Adrenal gland (tissue), 12 donors: ENCODE results near the gene IFIT1. TPM values are rescaled to one million over a fixed set of nuclear protein-coding genes. Genes with fewer than 3 reads are reported as not detected.

Experiments used
- DNase-seq, 7 donors: peaks; one replicate each; pipeline ENCODE4 v3.0.0-alpha.2; 2019 to 2020
- H3K27ac ChIP-seq, 5 donors: fragments of 200-600 bp; sonication (generic) in 4 of 5; 1 replicate in 3 of 5; 2 replicates in 2 of 5; pipeline versions ENCODE4 v1.5.1 to v1.8.0; 2016 to 2020; ENCODE audit warnings: mild to moderate bottlenecking in 1 of 5
- H3K27me3 ChIP-seq: fragments of 200-600 bp; 2 replicates; pipeline ENCODE4 v1.8.0; 2021
- H3K36me3 ChIP-seq, 2 donors: fragments of 200-600 bp; replicated peaks in 1 of 2; 1 replicate in 1 of 2; 2 replicates in 1 of 2; pipeline versions ENCODE4 v1.5.1 to v1.8.0; 2018 to 2022
- H3K4me1 ChIP-seq, 2 donors: fragments of 200-600 bp; replicated peaks in 1 of 2; 1 replicate in 1 of 2; 2 replicates in 1 of 2; pipeline versions ENCODE4 v1.5.1 to v1.8.0; 2018 to 2021
- H3K4me3 ChIP-seq, 4 donors: fragments of 200-600 bp; sonication (generic) in 3 of 4; one replicate each; pipeline ENCODE4 v1.5.1; 2016 to 2018
- H3K9me3 ChIP-seq, 3 donors: fragments of 200-600 bp; sonication (generic) in 1 of 3; replicated peaks in 1 of 3; 1 replicate in 2 of 3; 2 replicates in 1 of 3; pipeline versions ENCODE4 v1.5.1 to v1.8.0; 2016 to 2021
- POLR2A ChIP-seq, 2 donors: fragments of 450-650 bp; IDR thresholded peaks; one replicate each; pipeline ENCODE4 v1.6.1; 2017; ENCODE audit warnings: antibody characterized with exemption in 2 of 2, mild to moderate bottlenecking in 2 of 2, moderate library complexity in 1 of 2
- WGBS, 4 donors: extraction: QIAGEN DNeasy Blood & Tissue Kit in 2 of 4; methylation state at CpG; one replicate each; pipeline versions ENCODE4 v1.1.5 to v1.1.7; 2013 to 2017; 5-methylcytosine and 5-hydroxymethylcytosine counted together
- intact Hi-C, 2 donors: fragments of 100-400 bp; cut with DNase I; formaldehyde crosslinking; loops; one replicate each; pipeline versions ENCODE4 v1.14.1 to v1.15.0; 2022 to 2023
- polyA plus RNA-seq, 3 donors: library from polyadenylated mRNA; stranded (reverse); fragments of 200-250 nt in 2 of 3; fragments of 350-450 nt in 1 of 3; fragmentation: Illumina TruSeq in 1 of 3; extraction: RNeasy Lipid Tissue Mini Kit (QIAGEN cat#74804) in 1 of 3; gene quantifications; one replicate each; pipeline ENCODE4 v1.2.3, GENCODE V29; 2013 to 2014
- total RNA-seq, 9 donors: library from RNA; depleted of rRNA in 4 of 9; stranded (reverse); fragments of >200 nt in 4 of 9; fragments of 120-200 nt in 1 of 9; fragmentation: NEBNext Ultra II Directional in 1 of 9; extraction: Animal tissue kit (Norgen Biotek cat#: 25700) in 1 of 9; gene quantifications; one replicate each; pipeline versions ENCODE4 v1.1.0 to v1.2.4, GENCODE V29; 2013 to 2023
- TF ChIP-seq, protein P1 (sequence below), 6 experiments: fragments of 450-650 bp in 4 of 6; fragments of 200-600 bp in 2 of 6; sonication (generic) in 1 of 6; IDR thresholded peaks; 1 replicate in 5 of 6; 2 replicates in 1 of 6; pipeline versions ENCODE4 v1.5.1 to v1.8.0; 2016 to 2021; ENCODE audit warnings: antibody characterized with exemption in 6 of 6, mild to moderate bottlenecking in 2 of 6, moderate library complexity in 1 of 6
- donor health status: healthy with polysubstance abuse.
- donor health status: Bipolar disorder and iron deficiency.
- donor health status: DM: yes; HTN: yes; CAD: no.
- donor health status: DM: no; HTN: no; CAD: no.
- donor health status: DM: no; HTN: no; CAD: no.
- donor health status: DM: yes; HTN: yes; CAD: no.

The IFIT1 gene
- total and polyA plus RNA-seq, 12 donors, result 20.9 to 168 (median 62.0) TPM

DNA sequence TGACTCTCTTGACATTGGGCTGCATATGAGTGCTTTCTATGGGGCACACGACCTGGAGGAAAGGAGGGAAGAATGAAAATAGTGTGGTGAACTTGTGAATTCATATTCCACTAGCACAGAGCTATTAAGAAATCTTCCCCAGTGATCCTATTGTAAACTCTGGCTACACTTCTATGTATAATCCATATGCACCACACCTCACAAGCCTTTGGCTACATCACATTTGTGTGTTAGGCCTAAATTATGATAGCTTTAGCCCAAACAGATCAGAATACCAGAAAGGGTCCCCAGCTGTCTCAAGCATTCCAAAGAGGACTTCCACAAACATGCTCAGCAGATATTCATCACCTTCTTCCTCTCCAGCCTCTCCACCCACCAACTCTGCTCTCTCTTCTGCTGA, 24.3 kb upstream of the IFIT1 start:
- Histone ChIP-seq H3K36me3 (no peaks in the 10 kb centered on the region), H3K4me1 (peaks cover 6 to 21% of the 10 kb centered on the region in 2 donors), H3K9me3 (no peaks in the 10 kb centered on the region), H3K27ac (no peak overlapping the region), H3K4me3 (no peak overlapping the region), H3K27me3 (no peaks in the 10 kb centered on the region)
- no peak for DNase-seq
- 75 to 100% (median 83%) methylated on average over 1 of the region's 1 CpG for WGBS, 4 donors
- no peak for TF ChIP-seq POLR2A (IDR thresholded peaks at IDR 0.05)
- TF ChIP-seq, protein P1, sequence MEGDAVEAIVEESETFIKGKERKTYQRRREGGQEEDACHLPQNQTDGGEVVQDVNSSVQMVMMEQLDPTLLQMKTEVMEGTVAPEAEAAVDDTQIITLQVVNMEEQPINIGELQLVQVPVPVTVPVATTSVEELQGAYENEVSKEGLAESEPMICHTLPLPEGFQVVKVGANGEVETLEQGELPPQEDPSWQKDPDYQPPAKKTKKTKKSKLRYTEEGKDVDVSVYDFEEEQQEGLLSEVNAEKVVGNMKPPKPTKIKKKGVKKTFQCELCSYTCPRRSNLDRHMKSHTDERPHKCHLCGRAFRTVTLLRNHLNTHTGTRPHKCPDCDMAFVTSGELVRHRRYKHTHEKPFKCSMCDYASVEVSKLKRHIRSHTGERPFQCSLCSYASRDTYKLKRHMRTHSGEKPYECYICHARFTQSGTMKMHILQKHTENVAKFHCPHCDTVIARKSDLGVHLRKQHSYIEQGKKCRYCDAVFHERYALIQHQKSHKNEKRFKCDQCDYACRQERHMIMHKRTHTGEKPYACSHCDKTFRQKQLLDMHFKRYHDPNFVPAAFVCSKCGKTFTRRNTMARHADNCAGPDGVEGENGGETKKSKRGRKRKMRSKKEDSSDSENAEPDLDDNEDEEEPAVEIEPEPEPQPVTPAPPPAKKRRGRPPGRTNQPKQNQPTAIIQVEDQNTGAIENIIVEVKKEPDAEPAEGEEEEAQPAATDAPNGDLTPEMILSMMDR (IDR thresholded peaks at IDR 0.05), result no peak
- intact Hi-C loops, result no loop called here

DNA sequence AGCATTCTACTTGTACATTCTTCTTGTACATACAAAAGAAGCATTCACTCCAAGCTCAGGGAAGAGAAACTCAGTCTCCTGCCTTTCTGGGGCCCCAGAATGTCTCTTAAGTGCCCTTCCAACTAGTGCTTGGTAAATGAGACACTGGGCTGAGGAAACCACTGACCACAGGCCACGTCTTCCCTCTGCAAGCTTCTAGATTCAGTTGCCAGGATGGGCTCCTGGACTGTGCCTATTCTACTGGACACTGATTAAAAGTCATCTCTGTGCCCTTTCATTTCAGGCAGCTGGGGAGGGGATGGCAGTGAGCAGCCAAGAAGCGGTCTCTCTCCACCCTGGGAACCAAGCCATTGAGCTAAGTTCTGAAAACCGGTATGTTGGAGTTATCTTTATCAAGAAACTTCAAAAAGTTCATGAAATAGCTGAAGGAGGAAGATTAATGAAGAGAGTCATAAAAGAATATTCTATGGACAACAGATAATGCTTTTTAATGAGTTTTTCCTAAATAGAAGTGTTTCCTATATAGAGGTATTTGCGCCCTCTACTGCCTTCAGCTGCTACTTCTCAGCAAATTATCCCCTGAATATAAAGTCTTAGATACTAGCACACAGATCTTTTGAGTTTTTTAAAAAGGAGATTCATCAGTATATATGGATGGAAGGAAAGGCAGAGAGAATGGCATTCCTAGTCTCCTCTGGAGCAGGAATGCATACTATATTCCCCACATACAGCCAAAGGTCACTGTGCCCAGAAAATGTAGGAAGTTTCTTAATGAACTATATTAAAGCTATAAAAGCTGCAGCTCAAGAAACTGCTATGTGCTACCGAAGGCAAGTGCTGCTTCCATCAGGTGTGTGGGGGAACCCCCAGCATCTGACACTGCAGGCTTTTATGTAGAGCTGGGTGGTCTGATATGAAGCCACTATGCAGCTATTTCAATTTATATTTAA, 23.0 kb upstream of the IFIT1 start:
- H3K27me3 ChIP-seq, result no peaks in the 10 kb centered on the region
- peak overlapping the region in 1 of 5 donors; percentile 23 for H3K27ac ChIP-seq
- intact Hi-C loops, result loop anchor here in 1 of 2 donors (5.0 kb wide), 1 partner anchor 102 kb away; no protein-coding TSS in a partner anchor
- DNase-seq, result peak in 4 of 7 donors; percentile 30 to 56 (median 41)
- H3K4me1 ChIP-seq, result peaks cover 15 to 34% of the 10 kb centered on the region in 2 donors
- no peaks in the 10 kb centered on the region for H3K9me3 ChIP-seq
- no peak overlapping the region for H3K4me3 ChIP-seq
- H3K36me3 ChIP-seq, result no peaks in the 10 kb centered on the region
- 43 to 65% (median 49%) methylated on average over 5 of the region's 5 CpGs for WGBS, 4 donors
- TF ChIP-seq, protein P1 (IDR thresholded peaks at IDR 0.05), result peak; percentile 24 to 70 (median 62)
- TF ChIP-seq POLR2A (IDR thresholded peaks at IDR 0.05), result no peak

DNA sequence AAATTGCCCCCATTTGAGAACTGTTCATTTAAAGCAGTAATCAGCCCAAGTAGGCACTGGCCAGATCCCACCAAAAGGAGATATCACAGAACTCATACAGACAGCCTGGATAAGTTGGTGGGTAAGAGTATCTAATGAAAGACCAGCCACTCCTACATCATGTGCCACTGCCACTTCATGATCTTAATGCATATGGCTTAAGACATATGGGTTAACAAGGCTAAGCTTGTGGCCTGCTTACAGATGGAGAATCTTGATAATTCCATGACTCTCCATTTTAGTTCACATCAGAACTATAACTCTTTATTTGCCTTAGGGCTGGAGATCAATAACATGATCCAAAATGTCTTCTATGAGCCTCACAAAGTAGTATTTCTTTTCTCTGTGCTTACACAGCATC, 21.3 kb upstream of the IFIT1 start:
- Histone ChIP-seq H3K36me3 (no peaks in the 10 kb centered on the region), H3K4me1 (peaks cover 22 to 42% of the 10 kb centered on the region in 2 donors), H3K27me3 (no peaks in the 10 kb centered on the region), H3K27ac (no peak overlapping the region), H3K4me3 (no peak overlapping the region), H3K9me3 (no peaks in the 10 kb centered on the region)
- no peak for DNase-seq
- no peak for TF ChIP-seq POLR2A (IDR thresholded peaks at IDR 0.05)
- TF ChIP-seq, protein P1 (IDR thresholded peaks at IDR 0.05), result no peak
- intact Hi-C loops, result loop anchor here in 1 of 2 donors (5.0 kb wide), 1 partner anchor 104 kb away; no protein-coding TSS in a partner anchor

DNA sequence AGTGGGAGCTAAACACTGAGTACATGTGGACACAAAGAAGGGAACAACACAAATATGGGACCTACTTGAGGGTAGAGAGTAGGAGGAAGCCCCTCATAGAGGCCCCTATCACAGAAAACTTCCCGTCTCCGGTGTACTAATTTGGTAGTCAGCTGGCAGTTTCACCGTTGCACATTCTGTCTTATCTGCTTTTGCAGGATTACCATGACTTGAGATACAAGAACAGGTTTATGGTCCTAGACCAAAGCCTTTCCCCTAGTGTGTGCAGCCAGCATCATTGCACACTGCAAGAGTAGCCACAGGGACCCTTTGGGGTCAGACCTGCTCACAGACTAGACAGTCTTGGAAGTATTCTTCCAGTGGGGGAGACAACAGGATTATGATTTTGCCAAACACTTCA, 20.4 kb upstream of the IFIT1 start:
- no peak for DNase-seq
- intact Hi-C loops, result loop anchor here in 1 of 2 donors (5.0 kb wide), 1 partner anchor 105 kb away; no protein-coding TSS in a partner anchor
- Histone ChIP-seq H3K9me3 (no peaks in the 10 kb centered on the region), H3K4me1 (peaks cover 22 to 42% of the 10 kb centered on the region in 2 donors), H3K36me3 (no peaks in the 10 kb centered on the region), H3K4me3 (no peak overlapping the region), H3K27me3 (no peaks in the 10 kb centered on the region), H3K27ac (no peak overlapping the region)
- WGBS, 4 donors, result 86 to 92% (median 90%) methylated on average over 3 of the region's 3 CpGs
- TF ChIP-seq POLR2A (IDR thresholded peaks at IDR 0.05), result no peak
- TF ChIP-seq, protein P1 (IDR thresholded peaks at IDR 0.05), result no peak
